NCI-H2227 (cell line): Measurements from ENCODE around the gene TSHZ2.
"Not testable (repeated sequence)": the region's sequence is repeated elsewhere in the genome, so short reads cannot be mapped to it uniquely, and the experiment has no call there.

Experiments used
- DNase-seq: peaks from one replicate; lab custom pipeline; 2025; ENCODE audit not compliant: unreplicated experiment; lab: John Stamatoyannopoulos, UW

The TSHZ2 gene

DNA sequence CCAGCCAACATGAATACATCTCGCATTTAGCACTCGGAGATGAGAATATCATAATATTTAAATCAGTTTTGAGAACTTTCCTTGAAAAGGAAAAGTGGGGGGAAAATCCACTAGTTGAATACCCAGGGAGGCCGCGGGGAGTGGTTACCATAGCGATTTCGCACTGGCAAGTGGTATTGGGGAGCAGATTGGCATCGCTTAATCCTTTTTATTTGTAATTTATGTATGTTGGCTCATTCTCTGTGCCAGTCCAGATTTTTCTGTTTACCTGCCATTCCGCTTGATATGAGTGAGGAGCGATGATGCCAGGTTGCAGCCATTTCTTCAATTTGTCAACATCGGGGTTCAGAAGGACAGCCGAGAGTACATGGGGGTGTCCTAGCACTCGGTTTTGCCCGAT, 329.7 kb downstream of the TSHZ2 start:
- DNase-seq = no peak

DNA sequence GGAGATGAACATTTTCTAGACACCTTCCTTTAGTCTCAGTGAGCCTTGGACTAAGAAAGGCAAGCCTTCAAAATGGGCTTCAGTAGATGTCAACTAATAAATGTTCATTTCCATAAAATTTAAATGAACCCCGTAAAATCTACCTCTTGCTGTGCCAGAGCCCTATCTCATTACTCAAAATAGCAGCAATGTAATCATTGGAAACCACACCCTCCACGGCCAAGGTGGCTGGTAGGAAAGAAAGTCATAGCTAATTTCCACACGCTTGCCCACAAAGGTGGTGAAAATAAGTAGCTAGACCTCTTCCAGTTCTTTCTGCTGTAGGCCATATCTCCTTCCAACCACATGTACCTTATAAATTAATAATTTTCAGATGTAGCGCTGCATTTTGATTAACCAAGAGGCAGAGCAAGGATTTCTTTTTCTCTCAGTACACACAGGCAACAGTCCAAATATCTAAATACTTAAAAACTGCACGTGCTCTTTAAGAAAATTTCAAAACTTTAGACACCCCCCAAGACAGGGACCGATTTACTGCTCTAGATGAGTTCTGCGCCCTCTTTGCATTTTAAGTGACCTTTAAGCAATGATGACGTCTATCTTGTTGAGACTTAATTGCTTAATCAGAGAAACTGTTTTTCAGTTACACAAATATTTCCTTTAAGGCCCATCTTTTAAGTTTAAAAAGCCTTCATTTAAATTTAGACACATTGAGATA, 330.7 kb downstream of the TSHZ2 start:
- no peak for DNase-seq

DNA sequence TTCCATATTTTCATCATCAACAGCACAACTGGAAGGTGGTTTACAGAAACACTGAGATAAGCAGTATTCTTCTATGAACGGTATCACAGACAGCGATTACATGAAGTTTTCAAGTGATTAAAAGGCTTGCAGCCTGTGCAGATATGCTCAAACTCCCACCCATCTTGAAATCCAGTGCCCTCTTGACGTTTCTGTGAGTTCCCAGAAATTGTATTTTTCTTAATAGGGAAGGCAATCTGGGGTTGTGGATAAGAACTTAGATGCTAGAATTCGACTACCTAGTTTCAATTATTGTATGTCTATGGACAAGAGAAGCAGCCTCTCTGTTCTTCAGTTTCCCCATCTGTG, 331.2 kb downstream of the TSHZ2 start:
- no peak for DNase-seq

DNA sequence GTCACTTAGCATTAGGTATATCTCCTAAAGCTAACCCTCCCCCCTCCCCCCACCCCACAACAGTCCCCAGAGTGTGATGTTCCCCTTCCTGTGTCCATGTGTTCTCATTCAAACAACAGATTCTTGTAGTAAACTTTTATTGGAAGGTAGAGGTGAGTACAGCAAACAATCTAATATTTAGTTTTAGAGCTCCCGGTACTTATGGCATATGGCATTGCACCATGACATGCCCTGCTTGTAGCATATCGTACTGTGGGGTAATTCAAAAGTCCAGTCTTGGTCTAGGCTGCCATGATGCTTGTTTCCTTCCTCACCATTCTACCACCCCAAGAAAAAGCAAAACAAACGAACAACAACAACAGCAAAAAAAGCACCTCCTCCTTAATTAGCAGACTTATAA, 332.0 kb downstream of the TSHZ2 start:
- DNase-seq = no peak

DNA sequence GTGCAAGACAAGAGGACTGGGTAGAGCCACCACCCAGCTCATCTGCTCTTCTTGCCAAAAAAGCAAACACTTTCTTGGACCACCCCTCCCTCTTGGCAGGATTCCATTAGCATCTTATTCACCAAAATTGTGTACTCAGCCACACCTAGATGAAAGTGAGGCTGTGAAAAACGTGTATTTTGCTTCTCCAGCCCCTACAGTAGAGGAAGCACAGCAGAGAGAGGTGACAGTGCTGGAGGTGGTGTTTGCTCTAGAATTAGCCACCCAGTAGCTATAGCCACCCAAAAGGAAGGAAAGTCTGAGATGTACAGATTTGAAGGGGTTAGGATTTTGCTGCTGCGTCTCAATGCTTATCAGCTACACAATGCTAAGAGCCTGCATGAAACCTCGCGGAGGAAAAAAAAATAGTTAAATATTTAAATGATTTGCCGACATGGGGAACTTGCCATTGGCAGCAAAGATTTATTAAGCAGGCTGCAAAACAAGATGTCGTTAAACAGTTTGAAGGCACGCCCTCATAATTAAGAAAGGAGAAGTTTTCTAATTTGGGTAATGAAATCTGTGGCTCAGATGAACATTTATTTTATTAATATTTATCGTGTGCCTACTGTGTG, 334.1 kb downstream of the TSHZ2 start:
- DNase-seq = no peak

DNA sequence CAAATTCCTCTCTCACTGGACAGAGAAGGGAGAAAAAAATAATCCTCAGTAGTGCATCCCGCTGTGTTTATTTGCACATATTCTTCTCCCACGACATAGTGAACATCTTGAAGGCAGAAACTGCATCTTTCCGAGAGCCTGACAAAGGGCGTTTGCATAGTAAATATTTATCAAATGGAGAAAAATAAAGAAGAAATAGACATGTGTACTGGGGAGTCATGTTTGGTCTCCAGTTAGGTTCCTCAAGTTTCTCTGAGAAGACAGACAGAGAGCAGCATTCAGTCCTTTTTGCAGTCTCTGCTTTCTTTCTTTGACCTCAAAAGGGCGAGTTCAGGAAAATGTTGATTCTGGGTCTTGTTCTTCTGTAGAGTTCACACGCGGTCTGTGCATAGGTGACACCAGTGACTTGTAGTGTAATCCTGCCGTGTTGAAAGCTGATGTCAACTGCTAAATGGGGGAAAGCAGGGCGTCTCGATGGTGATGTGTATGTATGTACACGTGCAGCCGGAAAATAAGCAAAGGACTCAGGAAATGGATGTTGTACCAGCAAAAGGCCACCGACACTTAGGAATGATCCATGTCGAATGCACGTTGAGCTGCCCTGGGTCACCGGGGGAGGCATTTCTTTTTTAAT, 335.9 kb downstream of the TSHZ2 start:
- DNase-seq = no peak

DNA sequence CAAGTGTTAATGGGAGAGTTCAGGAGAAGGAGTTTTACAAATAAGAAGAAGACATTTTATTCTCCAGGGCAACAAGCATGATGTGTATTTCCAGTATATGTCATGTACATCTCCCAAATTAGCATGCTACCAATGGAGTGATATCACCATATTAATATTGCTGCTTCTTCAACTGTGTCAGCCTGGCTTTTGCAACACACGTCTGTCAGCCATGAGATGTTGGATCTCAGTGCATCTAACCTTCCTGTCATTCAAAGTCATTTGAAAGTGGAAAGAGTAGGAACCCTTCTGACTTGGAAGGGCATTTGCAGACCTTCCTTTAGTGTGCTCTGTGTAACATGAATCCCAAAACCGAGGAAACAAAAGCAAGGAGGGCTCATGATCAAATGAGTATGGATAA, 337.4 kb downstream of the TSHZ2 start:
- DNase-seq = no peak

DNA sequence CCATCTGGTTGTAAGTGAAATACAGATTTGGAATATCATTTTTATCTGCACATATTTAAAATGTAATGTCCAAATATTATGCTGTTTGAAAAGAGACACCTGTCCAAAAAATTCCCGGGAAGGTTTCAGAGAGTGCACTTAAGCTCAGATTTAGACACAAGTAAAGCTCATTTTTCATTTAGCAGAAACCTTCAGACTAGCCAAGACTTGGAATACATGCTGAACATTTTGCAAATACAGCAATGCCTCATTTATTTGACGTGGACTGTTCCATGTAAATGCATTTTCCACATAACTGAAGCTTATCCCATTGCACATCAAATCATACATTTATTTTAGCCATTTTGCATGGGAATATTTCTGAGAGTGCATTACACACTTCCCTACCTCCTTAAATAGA, 340.8 kb downstream of the TSHZ2 start:
- no peak for DNase-seq

DNA sequence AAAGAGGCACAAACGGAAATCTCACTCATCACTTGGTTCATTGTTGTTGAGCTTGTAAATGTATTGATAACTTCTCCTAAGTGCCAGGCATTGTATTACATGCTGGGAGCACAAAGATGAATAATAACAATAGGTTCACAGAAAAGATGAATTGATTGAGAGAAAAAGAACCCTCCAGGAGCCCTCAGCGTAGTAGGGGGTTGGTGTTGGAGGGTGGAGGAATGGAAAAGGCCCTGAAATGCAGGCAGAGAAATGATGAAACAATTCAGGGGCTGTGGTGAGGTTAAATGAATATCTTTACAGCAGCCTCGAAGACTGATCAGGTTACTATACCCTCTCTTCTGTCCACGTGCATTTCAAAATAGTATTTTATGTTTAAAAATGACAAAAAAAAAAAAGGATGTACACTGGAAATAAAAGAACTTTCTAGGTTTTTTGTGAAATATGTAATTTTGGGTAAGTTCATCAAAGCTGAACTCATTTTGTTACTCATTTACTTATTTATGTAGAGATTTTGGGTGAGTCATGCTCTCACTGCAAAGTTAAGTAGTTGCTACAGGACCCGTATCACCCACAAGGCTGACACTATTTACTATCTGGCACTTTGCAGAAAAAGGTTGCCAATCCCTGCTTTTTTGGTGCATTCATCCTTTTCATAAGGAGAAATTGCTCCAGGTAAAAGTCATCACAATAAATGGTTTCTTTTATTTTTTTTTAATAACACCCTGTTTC, 344.2 kb downstream of the TSHZ2 start:
- DNase-seq = no peak

DNA sequence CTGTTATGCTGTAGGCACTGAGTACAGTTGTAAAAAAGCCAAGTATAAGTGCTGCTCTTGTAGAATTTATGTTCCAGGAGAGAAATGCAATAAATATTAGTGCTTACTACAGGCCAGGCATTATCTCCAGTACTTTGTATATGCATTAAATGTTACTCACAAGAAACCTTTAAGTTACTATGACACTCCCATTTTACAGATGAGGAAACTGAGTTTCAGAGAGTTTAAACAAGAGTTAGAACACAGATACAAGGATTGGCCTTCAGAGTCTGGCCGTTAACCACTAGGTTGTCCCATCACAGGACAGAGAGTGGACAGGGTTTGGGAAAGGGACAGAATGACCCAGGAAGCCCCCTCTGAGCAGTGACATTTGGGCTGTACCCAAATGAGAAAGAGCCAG, 347.0 kb downstream of the TSHZ2 start:
- no peak for DNase-seq

DNA sequence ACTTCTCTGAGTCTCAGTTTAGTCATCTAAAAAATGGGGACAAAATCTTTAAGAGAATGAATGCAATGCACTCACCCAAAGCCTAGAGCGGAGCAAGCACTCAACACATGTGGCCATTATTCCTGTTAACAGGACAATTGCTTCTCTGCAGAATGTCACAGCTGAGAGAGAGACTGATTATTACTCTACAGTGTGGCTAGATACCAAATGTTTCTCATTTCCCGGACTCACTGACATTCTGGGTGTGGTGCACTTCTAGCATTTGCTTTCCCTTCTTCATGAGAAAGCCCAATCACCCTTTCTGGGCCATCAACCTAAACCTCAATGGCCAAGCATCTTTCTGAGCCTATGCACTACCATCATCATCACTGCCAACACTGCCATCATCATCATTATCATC, 347.6 kb downstream of the TSHZ2 start:
- DNase-seq = no peak

DNA sequence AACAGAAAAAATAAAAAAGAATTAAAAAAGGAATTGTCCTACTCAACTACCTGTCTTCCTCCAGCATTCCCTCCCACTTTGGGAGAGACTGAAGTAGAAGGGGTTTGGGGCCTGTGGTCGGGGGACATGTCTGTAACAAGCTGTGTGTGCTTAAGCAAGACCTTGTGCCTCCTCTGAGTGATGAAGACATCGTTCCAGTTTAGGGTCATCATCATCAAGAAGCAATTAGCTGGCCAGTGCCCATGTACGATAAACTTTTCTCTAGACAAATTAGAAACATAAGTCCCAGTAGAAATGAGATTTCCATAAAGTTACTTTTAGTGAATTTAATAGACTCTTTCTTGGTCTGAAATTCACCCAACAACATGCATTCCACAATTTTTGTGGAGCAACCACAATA, 348.5 kb downstream of the TSHZ2 start:
- DNase-seq = no peak

DNA sequence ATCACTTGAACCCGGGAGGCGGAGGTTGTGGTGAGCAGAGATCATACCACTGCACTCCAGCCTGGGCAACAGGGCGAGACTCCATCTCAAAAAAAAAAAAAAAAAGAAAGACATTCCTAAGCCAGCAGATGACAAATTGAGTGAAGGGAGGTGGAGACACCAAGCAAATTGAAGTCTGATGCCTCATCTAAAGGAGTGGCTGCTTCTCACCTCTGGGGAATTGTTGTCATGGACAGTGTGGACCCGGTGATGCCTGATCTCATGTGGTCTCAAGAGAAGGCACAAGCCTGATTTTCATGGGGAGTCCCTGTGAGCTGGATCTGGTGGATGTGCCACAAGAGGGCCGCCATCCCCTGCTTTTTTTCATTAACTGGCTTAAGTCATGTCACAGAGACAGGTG, 349.4 kb downstream of the TSHZ2 start:
- DNase-seq = no peak

DNA sequence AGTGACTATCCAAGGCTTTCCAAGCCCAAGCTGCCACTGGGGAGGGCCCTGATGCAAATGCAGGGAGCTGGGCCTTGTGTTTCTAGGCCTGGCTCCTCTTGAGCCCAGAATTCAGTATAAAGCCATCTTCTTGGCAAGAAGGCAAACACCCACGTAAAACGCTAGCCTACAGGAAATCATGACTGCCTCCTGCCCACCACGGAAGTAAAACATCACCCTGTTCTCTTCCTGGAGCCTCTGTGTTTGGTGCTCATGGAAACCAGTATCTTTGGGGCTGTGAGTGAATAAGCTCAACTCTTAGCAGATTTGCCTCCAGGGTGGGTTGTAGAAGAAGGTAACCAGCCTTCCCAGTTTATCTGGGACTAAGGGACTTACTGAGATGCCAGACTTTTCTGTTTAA, 350.5 kb downstream of the TSHZ2 start:
- DNase-seq = no peak

DNA sequence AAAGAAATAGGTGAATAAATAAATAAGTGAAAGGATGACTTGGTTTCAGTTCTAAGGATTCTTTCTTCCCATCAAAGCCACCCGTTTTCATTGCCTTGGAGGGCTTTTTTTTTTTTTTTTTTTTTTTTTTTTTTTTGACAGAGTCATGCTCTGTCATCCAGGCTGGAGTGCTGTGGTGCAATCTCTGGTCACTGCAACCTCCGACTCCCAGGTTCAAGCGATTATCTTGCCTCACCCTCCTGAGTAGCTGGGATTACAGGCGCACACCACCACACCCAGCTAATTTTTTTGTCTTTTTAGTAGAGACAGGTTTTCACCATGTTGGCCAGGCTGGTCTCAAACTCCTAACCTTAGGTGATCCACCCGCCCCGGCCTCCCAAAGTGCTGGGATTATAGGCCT, 351.3 kb downstream of the TSHZ2 start:
- DNase-seq = not testable (repeated sequence)

DNA sequence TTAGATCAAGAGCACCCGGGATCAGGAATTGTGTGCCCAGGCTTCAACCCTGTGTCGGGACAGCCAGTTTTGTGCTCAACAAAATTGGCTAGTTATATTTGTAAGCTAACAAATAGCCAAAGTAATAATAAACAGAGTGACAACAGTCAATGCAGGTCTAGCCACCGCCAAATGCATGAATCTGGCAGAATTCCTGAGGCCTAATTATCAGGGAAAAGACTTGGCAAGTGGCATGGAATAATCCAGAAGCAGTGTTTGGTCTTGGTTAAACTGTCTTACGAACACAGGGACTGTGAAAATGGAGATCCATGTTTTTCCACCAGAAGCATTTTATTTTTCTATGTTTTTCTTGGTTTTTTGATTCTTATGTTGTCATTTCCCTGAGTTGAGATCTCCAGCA, 352.7 kb downstream of the TSHZ2 start:
- no peak for DNase-seq

DNA sequence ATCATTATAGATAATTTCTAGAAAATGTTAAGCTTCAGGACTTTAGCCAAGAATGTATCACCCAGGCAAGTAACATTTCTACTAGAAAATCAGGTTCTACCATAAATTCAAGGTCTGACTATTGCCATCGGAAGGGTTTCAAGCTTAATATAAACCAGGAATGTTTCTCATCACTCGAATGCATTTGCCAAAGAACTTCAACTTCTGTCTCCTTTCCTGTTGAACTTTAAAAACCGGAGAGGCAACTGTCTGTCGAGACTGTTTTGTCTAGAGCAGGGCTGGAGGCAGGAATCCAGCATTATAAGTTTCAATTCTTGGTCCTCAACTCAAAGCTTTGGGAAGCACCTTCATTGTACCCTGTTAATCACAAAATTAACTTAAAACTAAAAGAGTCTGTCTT, 356.8 kb downstream of the TSHZ2 start:
- DNase-seq = no peak

DNA sequence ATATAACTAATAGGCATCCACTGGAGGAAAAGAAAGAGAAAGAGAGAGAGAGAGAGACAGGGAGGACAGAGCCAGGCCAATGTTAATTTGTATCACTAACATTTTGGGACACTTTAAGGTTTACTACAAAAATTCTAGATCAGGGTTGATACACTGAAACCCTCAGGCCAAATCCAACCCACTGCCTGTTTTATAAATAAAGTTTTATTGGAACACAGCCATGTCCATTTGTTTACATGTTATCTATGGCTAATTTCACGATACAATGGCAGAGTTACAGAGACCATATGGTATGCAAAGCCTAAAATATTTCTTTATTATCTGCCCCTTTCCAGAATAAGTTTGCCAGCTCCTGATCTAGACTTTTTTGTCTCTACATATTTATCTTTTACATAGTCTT, 357.6 kb downstream of the TSHZ2 start:
- no peak for DNase-seq

DNA sequence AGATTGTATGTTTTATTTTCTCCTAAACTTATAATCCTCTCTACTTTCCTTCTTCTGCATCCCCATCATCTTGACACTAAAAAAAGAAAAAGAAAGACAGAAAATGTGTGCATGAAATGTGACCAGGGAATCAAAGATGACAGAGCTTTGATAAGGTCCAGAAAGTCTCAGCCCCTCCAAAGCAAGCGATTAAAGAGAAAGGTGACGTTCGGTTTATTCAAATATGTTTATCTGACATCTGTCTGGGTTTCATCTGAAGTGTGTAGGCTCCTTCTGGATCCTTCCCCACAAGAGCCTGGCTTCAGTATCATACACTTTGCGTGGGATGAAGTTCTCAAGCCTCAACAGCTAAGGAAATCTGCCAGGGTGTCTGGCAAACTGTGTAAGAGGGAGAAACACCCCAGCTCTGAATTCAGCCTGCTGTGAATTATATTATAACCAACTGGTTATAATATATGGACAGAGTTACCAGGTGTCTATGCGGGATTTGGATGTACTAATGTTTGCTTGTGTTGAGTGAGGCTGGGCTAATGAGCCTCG, 358.5 kb downstream of the TSHZ2 start:
- no peak for DNase-seq

DNA sequence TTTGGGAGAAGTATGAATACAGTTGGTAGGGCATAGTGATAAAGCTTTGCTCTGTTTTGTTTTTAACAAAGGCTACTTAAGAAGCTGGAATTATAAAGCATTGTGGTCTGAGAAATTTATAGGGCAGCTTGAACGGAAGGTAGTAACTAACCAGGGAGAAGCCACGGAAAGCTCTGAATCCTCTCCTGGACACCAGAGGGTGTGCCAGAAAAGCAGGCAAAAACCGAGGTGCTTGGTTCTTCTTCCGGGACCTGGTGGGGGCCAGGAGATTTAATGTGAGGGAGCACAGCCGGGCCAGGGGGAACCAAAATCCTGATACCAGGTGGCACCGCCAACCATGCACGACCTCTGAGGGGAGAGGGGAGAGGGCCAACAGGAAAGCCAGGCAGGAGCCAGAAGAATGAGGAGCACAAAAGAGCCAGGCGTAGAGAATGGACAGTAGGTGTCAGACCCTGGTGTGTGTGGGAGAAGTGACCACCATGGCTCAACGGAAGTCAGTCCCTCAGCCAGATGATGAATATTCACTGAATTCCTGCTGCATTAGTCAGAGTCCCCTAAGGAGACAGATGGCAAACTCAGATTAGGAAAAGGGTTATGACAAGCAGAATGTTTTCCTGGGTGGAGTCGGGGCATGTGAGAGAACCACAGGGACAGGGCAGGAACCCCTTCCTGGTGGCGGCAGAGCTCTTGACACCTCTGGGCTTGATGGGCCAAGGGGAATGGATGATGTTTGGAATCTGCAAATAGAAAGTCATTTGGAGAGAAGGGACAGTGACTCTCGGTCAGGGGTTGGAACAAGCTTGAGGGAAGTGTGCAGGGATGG, 359.2 kb downstream of the TSHZ2 start:
- no peak for DNase-seq
